MM.1S (cell line): Measurements from ENCODE around the gene NUP214.

ENCODE experiments used
- CTCF ChIP-seq: fragments of 300-600 bp; sonication (generic); IDR thresholded peaks from 2 replicates; pipeline ENCODE4 v1.5.1; 2016; ENCODE audit warnings: antibody characterized with exemption, low read length, mixed read lengths
- EZH2 ChIP-seq: fragments of 300-600 bp; sonication (generic); optimal IDR thresholded peaks from 2 replicates; pipeline ENCODE3; 2017; ENCODE audit warnings: low read depth, mild to moderate bottlenecking, antibody characterized with exemption, low read length, mixed read lengths

GRCh38 chr9:131194762-131195161 is 69.4 kb downstream of the NUP214 start:
- TF ChIP-seq CTCF (no peak), EZH2 (no peak)
